ENCODE results near the gene MEF2D.

The MEF2D gene

GRCh38 chr1:156505679-156506298, 5.2 kb upstream of the MEF2D start:
- ATAC-seq, result no peak
- TF ChIP-seq, protein P1, sequence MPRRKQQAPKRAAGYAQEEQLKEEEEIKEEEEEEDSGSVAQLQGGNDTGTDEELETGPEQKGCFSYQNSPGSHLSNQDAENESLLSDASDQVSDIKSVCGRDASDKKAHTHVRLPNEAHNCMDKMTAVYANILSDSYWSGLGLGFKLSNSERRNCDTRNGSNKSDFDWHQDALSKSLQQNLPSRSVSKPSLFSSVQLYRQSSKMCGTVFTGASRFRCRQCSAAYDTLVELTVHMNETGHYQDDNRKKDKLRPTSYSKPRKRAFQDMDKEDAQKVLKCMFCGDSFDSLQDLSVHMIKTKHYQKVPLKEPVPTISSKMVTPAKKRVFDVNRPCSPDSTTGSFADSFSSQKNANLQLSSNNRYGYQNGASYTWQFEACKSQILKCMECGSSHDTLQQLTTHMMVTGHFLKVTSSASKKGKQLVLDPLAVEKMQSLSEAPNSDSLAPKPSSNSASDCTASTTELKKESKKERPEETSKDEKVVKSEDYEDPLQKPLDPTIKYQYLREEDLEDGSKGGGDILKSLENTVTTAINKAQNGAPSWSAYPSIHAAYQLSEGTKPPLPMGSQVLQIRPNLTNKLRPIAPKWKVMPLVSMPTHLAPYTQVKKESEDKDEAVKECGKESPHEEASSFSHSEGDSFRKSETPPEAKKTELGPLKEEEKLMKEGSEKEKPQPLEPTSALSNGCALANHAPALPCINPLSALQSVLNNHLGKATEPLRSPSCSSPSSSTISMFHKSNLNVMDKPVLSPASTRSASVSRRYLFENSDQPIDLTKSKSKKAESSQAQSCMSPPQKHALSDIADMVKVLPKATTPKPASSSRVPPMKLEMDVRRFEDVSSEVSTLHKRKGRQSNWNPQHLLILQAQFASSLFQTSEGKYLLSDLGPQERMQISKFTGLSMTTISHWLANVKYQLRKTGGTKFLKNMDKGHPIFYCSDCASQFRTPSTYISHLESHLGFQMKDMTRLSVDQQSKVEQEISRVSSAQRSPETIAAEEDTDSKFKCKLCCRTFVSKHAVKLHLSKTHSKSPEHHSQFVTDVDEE (CRISPR knock-in tag; IDR thresholded peaks at IDR 0.05), result no peak
- TF ChIP-seq ZFP3 (CRISPR knock-in tag; IDR thresholded peaks at IDR 0.05), result peak; percentile 9; the same call in 1 of the 2 replicates

GRCh38 chr1:156504821-156505678, 4.5 kb upstream of the MEF2D start:
- peak; percentile 40 for ATAC-seq
- TF ChIP-seq TCF4 (CRISPR knock-in tag; IDR thresholded peaks at IDR 0.05; ENCODE audit: borderline replicate concordance) (no peak; the same call in 1 of the 2 replicates), PPARA (CRISPR knock-in tag; IDR thresholded peaks at IDR 0.05; ENCODE audit: borderline replicate concordance) (no peak), GLIS3 (CRISPR knock-in tag; IDR thresholded peaks at IDR 0.05) (no peak), TOX (CRISPR knock-in tag; IDR thresholded peaks at IDR 0.05; ENCODE audit: borderline replicate concordance) (peak; percentile 92), RARB (CRISPR knock-in tag; IDR thresholded peaks at IDR 0.05) (peak; percentile 10; the same call in 1 of the 2 replicates), ISL1 (CRISPR knock-in tag; IDR thresholded peaks at IDR 0.05) (no peak), ARNTL (CRISPR knock-in tag; IDR thresholded peaks at IDR 0.05; ENCODE audit: borderline replicate concordance, low read depth) (0 out of 2 replicates have a peak, but pooled peaks have one; percentile 61), ZC3H10 (CRISPR knock-in tag; IDR thresholded peaks at IDR 0.05) (peak; percentile 94), CSDC2 (CRISPR knock-in tag; IDR thresholded peaks at IDR 0.05) (no peak), OSR1 (CRISPR knock-in tag; IDR thresholded peaks at IDR 0.05) (peak; percentile 93), ZFP3 (CRISPR knock-in tag; IDR thresholded peaks at IDR 0.05) (peak; percentile 44; the same call in 1 of the 2 replicates)
- TF ChIP-seq, protein P2, sequence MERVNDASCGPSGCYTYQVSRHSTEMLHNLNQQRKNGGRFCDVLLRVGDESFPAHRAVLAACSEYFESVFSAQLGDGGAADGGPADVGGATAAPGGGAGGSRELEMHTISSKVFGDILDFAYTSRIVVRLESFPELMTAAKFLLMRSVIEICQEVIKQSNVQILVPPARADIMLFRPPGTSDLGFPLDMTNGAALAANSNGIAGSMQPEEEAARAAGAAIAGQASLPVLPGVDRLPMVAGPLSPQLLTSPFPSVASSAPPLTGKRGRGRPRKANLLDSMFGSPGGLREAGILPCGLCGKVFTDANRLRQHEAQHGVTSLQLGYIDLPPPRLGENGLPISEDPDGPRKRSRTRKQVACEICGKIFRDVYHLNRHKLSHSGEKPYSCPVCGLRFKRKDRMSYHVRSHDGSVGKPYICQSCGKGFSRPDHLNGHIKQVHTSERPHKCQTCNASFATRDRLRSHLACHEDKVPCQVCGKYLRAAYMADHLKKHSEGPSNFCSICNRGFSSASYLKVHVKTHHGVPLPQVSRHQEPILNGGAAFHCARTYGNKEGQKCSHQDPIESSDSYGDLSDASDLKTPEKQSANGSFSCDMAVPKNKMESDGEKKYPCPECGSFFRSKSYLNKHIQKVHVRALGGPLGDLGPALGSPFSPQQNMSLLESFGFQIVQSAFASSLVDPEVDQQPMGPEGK (CRISPR knock-in tag; IDR thresholded peaks at IDR 0.05; ENCODE audit: borderline replicate concordance), result peak; percentile 83
- TF ChIP-seq, protein P3, sequence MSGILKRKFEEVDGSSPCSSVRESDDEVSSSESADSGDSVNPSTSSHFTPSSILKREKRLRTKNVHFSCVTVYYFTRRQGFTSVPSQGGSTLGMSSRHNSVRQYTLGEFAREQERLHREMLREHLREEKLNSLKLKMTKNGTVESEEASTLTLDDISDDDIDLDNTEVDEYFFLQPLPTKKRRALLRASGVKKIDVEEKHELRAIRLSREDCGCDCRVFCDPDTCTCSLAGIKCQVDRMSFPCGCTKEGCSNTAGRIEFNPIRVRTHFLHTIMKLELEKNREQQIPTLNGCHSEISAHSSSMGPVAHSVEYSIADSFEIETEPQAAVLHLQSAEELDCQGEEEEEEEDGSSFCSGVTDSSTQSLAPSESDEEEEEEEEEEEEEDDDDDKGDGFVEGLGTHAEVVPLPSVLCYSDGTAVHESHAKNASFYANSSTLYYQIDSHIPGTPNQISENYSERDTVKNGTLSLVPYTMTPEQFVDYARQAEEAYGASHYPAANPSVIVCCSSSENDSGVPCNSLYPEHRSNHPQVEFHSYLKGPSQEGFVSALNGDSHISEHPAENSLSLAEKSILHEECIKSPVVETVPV (CRISPR knock-in tag; IDR thresholded peaks at IDR 0.05), result no peak
- TF ChIP-seq, protein P1 (CRISPR knock-in tag; IDR thresholded peaks at IDR 0.05), result peak; percentile 12; the same call in 1 of the 2 replicates

DNA sequence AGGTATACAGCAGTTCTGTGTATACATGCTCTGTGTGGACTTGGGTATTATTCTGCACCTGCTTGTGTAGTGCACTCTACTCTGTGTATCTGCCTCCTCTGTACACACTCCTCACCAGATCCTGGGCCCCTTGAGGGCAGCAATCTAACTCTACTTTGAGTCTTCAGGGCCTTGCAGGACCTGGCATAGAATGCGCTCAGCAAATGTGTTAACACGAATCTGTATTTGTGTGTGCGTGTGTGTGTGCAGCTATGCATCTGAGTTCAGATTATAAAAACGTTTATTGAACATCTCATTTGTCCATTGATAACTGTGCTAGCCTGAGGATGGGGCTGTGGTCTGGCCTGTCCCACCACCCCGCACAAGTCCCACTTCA, 3.9 kb upstream of the MEF2D start:
- ATAC-seq, result peak; percentile 0; the same call in 1 of the 3 replicates
- TF ChIP-seq TOX (CRISPR knock-in tag; IDR thresholded peaks at IDR 0.05; ENCODE audit: borderline replicate concordance) (no peak), RARB (CRISPR knock-in tag; IDR thresholded peaks at IDR 0.05) (no peak), ZNF565 (CRISPR knock-in tag; conservative IDR thresholded peaks at IDR 0.05; ENCODE audit: low read depth) (no peak), ZC3H10 (CRISPR knock-in tag; IDR thresholded peaks at IDR 0.05) (no peak), ZNF70 (CRISPR knock-in tag; IDR thresholded peaks at IDR 0.05) (no peak)
